Measurements from ENCODE around the gene ADRA2C.

- TF ChIP-seq CTCF (conservative IDR thresholded peaks at IDR 0.05; ENCODE audit: low read length) (no peak), EZH2phosphoT487 (IDR thresholded peaks at IDR 0.05; ENCODE audit: borderline replicate concordance) (no peak)
Observed at GRCh38 chr4:3719836-3720235, 46.3 kb upstream of the ADRA2C start.

All from Loucy (cell line).